HL-60 (cell line): ENCODE results near the gene PHF21B.

Source experiments
- CTCF ChIP-seq: IDR thresholded peaks from one replicate; pipeline ENCODE4 v1.5.1; 2011; ENCODE audit warnings: low read length, control low read depth, inconsistent platforms; ENCODE audit not compliant: insufficient read depth
- GABPA ChIP-seq: IDR thresholded peaks from 2 replicates; pipeline ENCODE4 v1.6.1; 2012; ENCODE audit warnings: low read depth
- POLR2AphosphoS5 ChIP-seq: IDR thresholded peaks from 2 replicates; pipeline ENCODE4 v1.6.1; 2012; ENCODE audit warnings: low read depth
- REST ChIP-seq: IDR thresholded peaks from 2 replicates; pipeline ENCODE4 v1.6.1; 2012; ENCODE audit warnings: low read depth; ENCODE audit not compliant: insufficient replicate concordance

- TF ChIP-seq CTCF (no peak), POLR2AphosphoS5 (no peak), REST (no peak), GABPA (no peak)
Measured at GRCh38 chr22:44962741-44963454, 46.9 kb downstream of the PHF21B start.
